ENCODE measurements around the gene ZDHHC11B. TPM values are rescaled to one million over a fixed set of nuclear protein-coding genes. Genes with fewer than 3 reads are reported as not detected.
A peak's percentile ranks its signal among the peaks of the same experiment; 100 is the strongest.
"Not testable (repeated sequence)": the region's sequence is repeated elsewhere in the genome, so short reads cannot be mapped to it uniquely, and the experiment has no call there.

Gene ZDHHC11B
- total RNA-seq, 5 donors from 2014 or later (not counting 1 experiment from before 2014, with no cell fraction given), result 2.1 to 20.6 (median 3.6) TPM

GRCh38 chr5:775961-776861 is 8.3 kb downstream of the ZDHHC11B start:
- H3K27ac ChIP-seq (ENCODE audit: low read length), result no peak overlapping the region
- Mint-ChIP-seq H3K27ac (no peak overlapping the region), H3K4me3 (no peak overlapping the region), H3K27me3 (peaks cover 0 to 7% of the 10 kb centered on the region in 2 donors), H3K9me3 (no peaks in the 10 kb centered on the region), H3K4me1 (no peaks in the 10 kb centered on the region), H3K36me3 (no peaks in the 10 kb centered on the region)
- 80% methylated on average over 16 of the region's 20 CpGs for WGBS (ENCODE audit: insufficient coverage)
- H3K36me3 ChIP-seq (ENCODE audit: control insufficient read depth in 2 of 2, extremely low read depth in 1 of 2, insufficient read depth in 1 of 2, low read length in 1 of 2), result no peaks in the 10 kb centered on the region
- POLR2A ChIA-PET, result no interaction called here
- no peak overlapping the region for H3K4me3 ChIP-seq (ENCODE audit: control insufficient read depth in 1 of 2, extremely low read depth in 1 of 2, low read length in 1 of 2)
- CTCF ChIA-PET, result no interaction called here
- DNase-seq (peak in 2 of 35 experiments; percentile 3 to 24), ATAC-seq (replicated peaks in 1 of 4) (no peak)
- no peaks in the 10 kb centered on the region for H3K9me3 ChIP-seq
- H3K27me3 ChIP-seq (replicated peaks in 1 of 2; ENCODE audit: control insufficient read depth in 2 of 2, extremely low read depth in 1 of 2, insufficient read depth in 2 of 2, low read length in 1 of 2), result peaks cover 0 to 2% of the 10 kb centered on the region in 2 experiments
- H3K4me1 ChIP-seq (ENCODE audit: control insufficient read depth in 1 of 2, extremely low read depth in 1 of 2, insufficient read depth in 2 of 2, low read length in 2 of 2), result no peaks in the 10 kb centered on the region

GRCh38 chr5:775595-775960 is 9.0 kb downstream of the ZDHHC11B start:
- H3K4me1 ChIP-seq (ENCODE audit: control insufficient read depth in 1 of 2, extremely low read depth in 1 of 2, insufficient read depth in 2 of 2, low read length in 2 of 2); POLR2A ChIA-PET; H3K36me3 ChIP-seq (ENCODE audit: control insufficient read depth in 2 of 2, extremely low read depth in 1 of 2, insufficient read depth in 1 of 2, low read length in 1 of 2); H3K4me3 ChIP-seq (ENCODE audit: control insufficient read depth in 1 of 2, extremely low read depth in 1 of 2, low read length in 1 of 2); H3K9me3 ChIP-seq; H3K27me3 ChIP-seq (replicated peaks in 1 of 2; ENCODE audit: control insufficient read depth in 2 of 2, extremely low read depth in 1 of 2, insufficient read depth in 2 of 2, low read length in 1 of 2); H3K4me1 Mint-ChIP-seq; H3K27ac Mint-ChIP-seq; CTCF ChIA-PET; ATAC-seq (replicated peaks in 1 of 4); H3K27ac ChIP-seq (ENCODE audit: low read length); H3K27me3 Mint-ChIP-seq; H3K36me3 Mint-ChIP-seq; H3K4me3 Mint-ChIP-seq; H3K9me3 Mint-ChIP-seq: not testable (repeated sequence)
- peak in 1 of 35 experiments; percentile 9 for DNase-seq
- WGBS (ENCODE audit: insufficient coverage), result 80% methylated on average over 1 of the region's 9 CpGs

GRCh38 chr5:774854-775505 is 9.5 kb downstream of the ZDHHC11B start:
- H3K36me3 Mint-ChIP-seq; H3K27ac Mint-ChIP-seq; H3K27me3 ChIP-seq (replicated peaks in 1 of 2; ENCODE audit: control insufficient read depth in 2 of 2, extremely low read depth in 1 of 2, insufficient read depth in 2 of 2, low read length in 1 of 2); CTCF ChIA-PET; H3K4me1 ChIP-seq (ENCODE audit: control insufficient read depth in 1 of 2, extremely low read depth in 1 of 2, insufficient read depth in 2 of 2, low read length in 2 of 2); H3K27me3 Mint-ChIP-seq; H3K36me3 ChIP-seq (ENCODE audit: control insufficient read depth in 2 of 2, extremely low read depth in 1 of 2, insufficient read depth in 1 of 2, low read length in 1 of 2); H3K9me3 ChIP-seq; ATAC-seq (replicated peaks in 1 of 4); POLR2A ChIA-PET; H3K9me3 Mint-ChIP-seq; H3K27ac ChIP-seq (ENCODE audit: low read length); H3K4me3 ChIP-seq (ENCODE audit: control insufficient read depth in 1 of 2, extremely low read depth in 1 of 2, low read length in 1 of 2); H3K4me3 Mint-ChIP-seq; H3K4me1 Mint-ChIP-seq: not testable (repeated sequence)
- WGBS (ENCODE audit: insufficient coverage), result 97% methylated on average over 8 of the region's 18 CpGs
- DNase-seq, result peak in 1 of 35 experiments; percentile 25

- 57% methylated on average over 1 of the region's 6 CpGs for WGBS (ENCODE audit: insufficient coverage)
- H3K36me3 Mint-ChIP-seq; H3K4me3 ChIP-seq (ENCODE audit: control insufficient read depth in 1 of 2, extremely low read depth in 1 of 2, low read length in 1 of 2): not testable (repeated sequence)
Observed at GRCh38 chr5:774304-774703, 10.2 kb downstream of the ZDHHC11B start.

GRCh38 chr5:773517-774264 is 10.8 kb downstream of the ZDHHC11B start:
- Mint-ChIP-seq H3K4me1 (no peaks in the 10 kb centered on the region), H3K27ac (no peak overlapping the region), H3K36me3 (no peaks in the 10 kb centered on the region), H3K27me3 (peaks cover 0 to 7% of the 10 kb centered on the region in 2 donors), H3K4me3 (no peak overlapping the region), H3K9me3 (no peaks in the 10 kb centered on the region)
- Histone ChIP-seq H3K27ac (ENCODE audit: low read length) (no peak overlapping the region), H3K4me3 (ENCODE audit: control insufficient read depth in 1 of 2, extremely low read depth in 1 of 2, low read length in 1 of 2) (no peak overlapping the region), H3K27me3 (replicated peaks in 1 of 2; ENCODE audit: control insufficient read depth in 2 of 2, extremely low read depth in 1 of 2, insufficient read depth in 2 of 2, low read length in 1 of 2) (peaks cover 0 to 2% of the 10 kb centered on the region in 2 experiments), H3K36me3 (ENCODE audit: control insufficient read depth in 2 of 2, extremely low read depth in 1 of 2, insufficient read depth in 1 of 2, low read length in 1 of 2) (no peaks in the 10 kb centered on the region), H3K4me1 (ENCODE audit: control insufficient read depth in 1 of 2, extremely low read depth in 1 of 2, insufficient read depth in 2 of 2, low read length in 2 of 2) (no peaks in the 10 kb centered on the region), H3K9me3 (no peaks in the 10 kb centered on the region)
- ATAC-seq (replicated peaks in 1 of 4) (no peak), DNase-seq (peak in 2 of 35 experiments; percentile 4 to 13)
- POLR2A ChIA-PET, result no interaction called here
- CTCF ChIA-PET, result no interaction called here
- 66% methylated on average over 5 of the region's 12 CpGs for WGBS (ENCODE audit: insufficient coverage)

More at GRCh38 chr5:774304-774703, 10.2 kb downstream of the ZDHHC11B start:
- H3K27me3 Mint-ChIP-seq; ATAC-seq (replicated peaks in 1 of 4); H3K27ac ChIP-seq (ENCODE audit: low read length); H3K9me3 ChIP-seq; H3K4me3 Mint-ChIP-seq; H3K4me1 Mint-ChIP-seq; H3K4me1 ChIP-seq (ENCODE audit: control insufficient read depth in 1 of 2, extremely low read depth in 1 of 2, insufficient read depth in 2 of 2, low read length in 2 of 2); H3K9me3 Mint-ChIP-seq; CTCF ChIA-PET; H3K27ac Mint-ChIP-seq; H3K36me3 ChIP-seq (ENCODE audit: control insufficient read depth in 2 of 2, extremely low read depth in 1 of 2, insufficient read depth in 1 of 2, low read length in 1 of 2); H3K27me3 ChIP-seq (replicated peaks in 1 of 2; ENCODE audit: control insufficient read depth in 2 of 2, extremely low read depth in 1 of 2, insufficient read depth in 2 of 2, low read length in 1 of 2); POLR2A ChIA-PET: not testable (repeated sequence)
- peak in 2 of 35 experiments; percentile 16 to 23 for DNase-seq

- WGBS (ENCODE audit: insufficient coverage), result 92% methylated on average over 8 of the region's 13 CpGs
- POLR2A ChIA-PET, result not testable (repeated sequence)
Observed at GRCh38 chr5:772931-773330, 11.6 kb downstream of the ZDHHC11B start.

More at GRCh38 chr5:772931-773330, 11.6 kb downstream of the ZDHHC11B start:
- H3K27me3 Mint-ChIP-seq; H3K4me3 Mint-ChIP-seq; H3K9me3 ChIP-seq; CTCF ChIA-PET; H3K4me1 Mint-ChIP-seq; H3K4me1 ChIP-seq (ENCODE audit: control insufficient read depth in 1 of 2, extremely low read depth in 1 of 2, insufficient read depth in 2 of 2, low read length in 2 of 2); H3K27ac Mint-ChIP-seq; H3K36me3 ChIP-seq (ENCODE audit: control insufficient read depth in 2 of 2, extremely low read depth in 1 of 2, insufficient read depth in 1 of 2, low read length in 1 of 2); H3K27ac ChIP-seq (ENCODE audit: low read length); H3K4me3 ChIP-seq (ENCODE audit: control insufficient read depth in 1 of 2, extremely low read depth in 1 of 2, low read length in 1 of 2); ATAC-seq (replicated peaks in 1 of 4); H3K27me3 ChIP-seq (replicated peaks in 1 of 2; ENCODE audit: control insufficient read depth in 2 of 2, extremely low read depth in 1 of 2, insufficient read depth in 2 of 2, low read length in 1 of 2); H3K9me3 Mint-ChIP-seq; H3K36me3 Mint-ChIP-seq: not testable (repeated sequence)
- DNase-seq, result peak in 1 of 35 experiments; percentile 12
